GM12878 (cell line): Measurements from ENCODE around the gene EIF3D. TPM values are rescaled to one million over a fixed set of nuclear protein-coding genes. Genes with fewer than 3 reads are reported as not detected.

Source experiments
- polyA plus RNA-seq, 11 experiments: library from polyadenylated mRNA; depleted of rRNA in 4 of 11; unstranded in 6 of 11; stranded (reverse) in 5 of 11; fragments of >200 nt; fragmentation: Nextera tagmentation in 4 of 11; fragmentation: Illumina TruSeq in 1 of 11; extraction: Ambion mirVana in 4 of 11; extraction: Trizol in 1 of 11; gene quantifications; 1 replicate in 1 of 11; 2 replicates in 10 of 11; pipeline versions ENCODE4 v1.2.1 to v1.2.3, GENCODE V29; 2011 to 2016; ENCODE audit warnings: inconsistent platforms in 2 of 11, missing spikeins in 2 of 11, low read depth in 1 of 11
- total RNA-seq, 4 experiments: library from RNA; depleted of rRNA in 3 of 4; stranded (reverse); fragments of >200 nt in 3 of 4; fragmentation: Illumina TruSeq in 1 of 4; extraction: Trizol in 1 of 4; gene quantifications; 2 replicates each; pipeline versions ENCODE4 v1.2.1 to v1.2.3, GENCODE V29; 2013 to 2021

The EIF3D gene
- total and polyA plus RNA-seq, 10 of the 15 experiments (the other 5 are each of a cell fraction or from before 2014, with no cell fraction given) = 240 to 558 (median 420) TPM

Other genes starting within 250 kb of the EIF3D start
- gene MYH9, start 141.2 kb downstream of the EIF3D start, total RNA-seq (2014; rRNA removed) = 185 and 216 TPM in 2 replicates
- 82.8 and 83.1 TPM in 2 replicates for gene MYH9, start 141.2 kb downstream of the EIF3D start, total RNA-seq (2014; rRNA removed; fragmentation: Illumina TruSeq; extraction: Trizol)
- 497 and 525 TPM in 2 replicates for gene MYH9, start 141.2 kb downstream of the EIF3D start, total RNA-seq (2021)
- 42.4 and 98.6 TPM in 2 replicates for gene MYH9, start 141.2 kb downstream of the EIF3D start, polyA plus RNA-seq (2011; rRNA removed)
- gene MYH9, start 141.2 kb downstream of the EIF3D start, polyA plus RNA-seq (2014; fragmentation: Illumina TruSeq; extraction: Trizol) = 123 and 125 TPM in 2 replicates
- 1 to 10 TPM; 5.1 to 8.1 TPM for gene MYH9, start 141.2 kb downstream of the EIF3D start, polyA plus RNA-seq (2014; fragmentation: Nextera tagmentation; extraction: Ambion mirVana)
- 165 and 198 TPM in 2 replicates for gene MYH9, start 141.2 kb downstream of the EIF3D start, polyA plus RNA-seq (2014; rRNA removed)
- 100 to 1,000 TPM; 228 to 236 TPM for gene MYH9, start 141.2 kb downstream of the EIF3D start, polyA plus RNA-seq (2016; fragmentation: Nextera tagmentation; extraction: Ambion mirVana)
- gene TXN2, start 47.5 kb downstream of the EIF3D start, total RNA-seq (2014; rRNA removed) = 81.6 and 96.5 TPM in 2 replicates
- gene TXN2, start 47.5 kb downstream of the EIF3D start, total RNA-seq (2014; rRNA removed; fragmentation: Illumina TruSeq; extraction: Trizol) = 70.2 and 70.4 TPM in 2 replicates
- 119 and 126 TPM in 2 replicates for gene TXN2, start 47.5 kb downstream of the EIF3D start, total RNA-seq (2021)
- 176 and 233 TPM in 2 replicates for gene TXN2, start 47.5 kb downstream of the EIF3D start, polyA plus RNA-seq (2011; rRNA removed)
- 101 and 102 TPM in 2 replicates for gene TXN2, start 47.5 kb downstream of the EIF3D start, polyA plus RNA-seq (2014; fragmentation: Illumina TruSeq; extraction: Trizol)
- gene TXN2, start 47.5 kb downstream of the EIF3D start, polyA plus RNA-seq (2014; fragmentation: Nextera tagmentation; extraction: Ambion mirVana) = 100 to 1,000 TPM; 330 to 350 TPM
- 144 and 180 TPM in 2 replicates for gene TXN2, start 47.5 kb downstream of the EIF3D start, polyA plus RNA-seq (2014; rRNA removed)
- gene TXN2, start 47.5 kb downstream of the EIF3D start, polyA plus RNA-seq (2016; fragmentation: Nextera tagmentation; extraction: Ambion mirVana) = 100 to 1,000 TPM; 221 to 285 TPM
- gene FOXRED2, start 22.1 kb downstream of the EIF3D start, total RNA-seq (2014; rRNA removed) = 5.1 and 7.3 TPM in 2 replicates
- 3.7 TPM in 2 replicates for gene FOXRED2, start 22.1 kb downstream of the EIF3D start, total RNA-seq (2014; rRNA removed; fragmentation: Illumina TruSeq; extraction: Trizol)
- 25.5 and 28.8 TPM in 2 replicates for gene FOXRED2, start 22.1 kb downstream of the EIF3D start, total RNA-seq (2021)
- 1.1 and 1.8 TPM in 2 replicates for gene FOXRED2, start 22.1 kb downstream of the EIF3D start, polyA plus RNA-seq (2011; rRNA removed)
- 9.6 and 9.8 TPM in 2 replicates for gene FOXRED2, start 22.1 kb downstream of the EIF3D start, polyA plus RNA-seq (2014; fragmentation: Illumina TruSeq; extraction: Trizol)
- 1 to 10 TPM; 3.5 to 3.9 TPM for gene FOXRED2, start 22.1 kb downstream of the EIF3D start, polyA plus RNA-seq (2014; fragmentation: Nextera tagmentation; extraction: Ambion mirVana)
- 7.9 and 8.4 TPM in 2 replicates for gene FOXRED2, start 22.1 kb downstream of the EIF3D start, polyA plus RNA-seq (2014; rRNA removed)
- gene FOXRED2, start 22.1 kb downstream of the EIF3D start, polyA plus RNA-seq (2016; fragmentation: Nextera tagmentation; extraction: Ambion mirVana) = 10 to 100 TPM; 20.1 to 24.0 TPM
- not detected in 2 replicates for gene CACNG2, start 174.6 kb upstream of the EIF3D start, total RNA-seq (2014; rRNA removed)
- gene CACNG2, start 174.6 kb upstream of the EIF3D start, total RNA-seq (2014; rRNA removed; fragmentation: Illumina TruSeq; extraction: Trizol) = not detected in 2 replicates
- not detected in 2 replicates for gene CACNG2, start 174.6 kb upstream of the EIF3D start, total RNA-seq (2021)
- not detected in 2 replicates for gene CACNG2, start 174.6 kb upstream of the EIF3D start, polyA plus RNA-seq (2011; rRNA removed)
- not detected in 2 replicates for gene CACNG2, start 174.6 kb upstream of the EIF3D start, polyA plus RNA-seq (2014; fragmentation: Illumina TruSeq; extraction: Trizol)
- gene CACNG2, start 174.6 kb upstream of the EIF3D start, polyA plus RNA-seq (2014; fragmentation: Nextera tagmentation; extraction: Ambion mirVana) = not detected
- gene CACNG2, start 174.6 kb upstream of the EIF3D start, polyA plus RNA-seq (2014; rRNA removed) = not detected in 2 replicates
- gene CACNG2, start 174.6 kb upstream of the EIF3D start, polyA plus RNA-seq (2016; fragmentation: Nextera tagmentation; extraction: Ambion mirVana) = not detected
- gene IFT27, start 247.0 kb upstream of the EIF3D start, total RNA-seq (2014; rRNA removed) = 12.0 and 12.1 TPM in 2 replicates
- 8.4 and 9.5 TPM in 2 replicates for gene IFT27, start 247.0 kb upstream of the EIF3D start, total RNA-seq (2014; rRNA removed; fragmentation: Illumina TruSeq; extraction: Trizol)
- gene IFT27, start 247.0 kb upstream of the EIF3D start, total RNA-seq (2021) = 18.5 and 18.8 TPM in 2 replicates
- gene IFT27, start 247.0 kb upstream of the EIF3D start, polyA plus RNA-seq (2011; rRNA removed) = 1.9 and 2.7 TPM in 2 replicates
- 3.7 and 7.1 TPM in 2 replicates for gene IFT27, start 247.0 kb upstream of the EIF3D start, polyA plus RNA-seq (2014; fragmentation: Illumina TruSeq; extraction: Trizol)
- 1 to 10 TPM; 2.7 to 3.0 TPM for gene IFT27, start 247.0 kb upstream of the EIF3D start, polyA plus RNA-seq (2014; fragmentation: Nextera tagmentation; extraction: Ambion mirVana)
- gene IFT27, start 247.0 kb upstream of the EIF3D start, polyA plus RNA-seq (2014; rRNA removed) = 15.3 and 18.0 TPM in 2 replicates
- gene IFT27, start 247.0 kb upstream of the EIF3D start, polyA plus RNA-seq (2016; fragmentation: Nextera tagmentation; extraction: Ambion mirVana) = 10 to 100 TPM; 26.2 to 32.5 TPM